Right cardiac atrium (tissue), 5 donors: Measurements from ENCODE around the gene PICALM. TPM values are rescaled to one million over a fixed set of nuclear protein-coding genes. Genes with fewer than 3 reads are reported as not detected.

Experiments
- ATAC-seq, 2 donors: fragments of 200-7000 bp; cut with Tn5 transposase; one replicate each; pipeline versions ENCODE4 v1.8.0 to v1.9.1; 2020; ENCODE audit warnings: moderate library complexity in 2 of 2, mild to moderate bottlenecking in 1 of 2
- DNase-seq, 3 donors: peaks; one replicate each; pipeline ENCODE4 v3.0.0-alpha.2; 2020
- H3K27ac ChIP-seq: one replicate; pipeline ENCODE4 v1.5.1; 2013; ENCODE audit warnings: mild to moderate bottlenecking, low read length, control low read depth, moderate library complexity
- H3K27me3 ChIP-seq: one replicate; pipeline ENCODE4 v1.6.1; 2013; ENCODE audit not compliant: control insufficient read depth, insufficient read depth
- H3K4me1 ChIP-seq: one replicate; pipeline ENCODE4 v1.6.1; 2013; ENCODE audit warnings: low read length; ENCODE audit not compliant: control insufficient read depth, insufficient read depth
- H3K4me3 ChIP-seq: one replicate; pipeline ENCODE4 v1.5.1; 2013; ENCODE audit warnings: low read length, control low read depth
- H3K9me3 ChIP-seq: one replicate; pipeline ENCODE4 v1.6.1; 2013; ENCODE audit warnings: low read length; ENCODE audit not compliant: control insufficient read depth
- WGBS: extraction: QIAGEN DNeasy Blood & Tissue Kit; methylation state at CpG from one replicate; pipeline ENCODE4 v1.1.7; 2013; 5-methylcytosine and 5-hydroxymethylcytosine counted together
- intact Hi-C, 4 donors: fragments of 100-400 bp; cut with DNase I; formaldehyde crosslinking; loops; one replicate each; pipeline versions ENCODE4 v1.11.0 to v1.14.0; 2022 to 2023
- polyA plus RNA-seq: library from polyadenylated mRNA; stranded (reverse); fragments of 200-250 nt; gene quantifications from one replicate; pipeline ENCODE4 v1.2.3, GENCODE V29; 2013
- total RNA-seq, 4 donors: library from RNA; stranded (reverse); fragmentation: NEBNext Ultra II Directional; extraction: Animal tissue kit (Norgen Biotek cat#: 25700); gene quantifications; one replicate each; pipeline ENCODE4 v1.2.1, GENCODE V29; 2021
- donor health status: healthy with polysubstance abuse.
- donor health status: DM: no; HTN: yes; CAD: no.
- donor health status: DM: no; HTN: no; CAD: no.
- donor health status: DM: no; HTN: yes; CAD: no; lungs with severe emphysema.
- donor health status: DM: yes; HTN: yes; CAD: no.

PICALM gene
- total and polyA plus RNA-seq, 5 donors, result 62.8 to 298 (median 175) TPM

- H3K4me3 ChIP-seq, result no peak overlapping the region
- DNase-seq, result no peak
- H3K27ac ChIP-seq, result no peak overlapping the region
- 77% methylated on average over 10 of the region's 10 CpGs for WGBS
- H3K4me1 ChIP-seq, result peaks cover 11% of the 10 kb centered on the region
- intact Hi-C loops, result no loop called here
- ATAC-seq, result no peak
- no peaks in the 10 kb centered on the region for H3K9me3 ChIP-seq
- H3K27me3 ChIP-seq, result no peaks in the 10 kb centered on the region
Observed at GRCh38 chr11:86047275-86047991, 21.5 kb downstream of the PICALM start.

- WGBS, result 71% methylated on average over 1 of the region's 1 CpG
- Histone ChIP-seq H3K4me3 (no peak overlapping the region), H3K9me3 (no peaks in the 10 kb centered on the region), H3K27ac (no peak overlapping the region), H3K27me3 (no peaks in the 10 kb centered on the region), H3K4me1 (peaks cover 9% of the 10 kb centered on the region)
- no peak for DNase-seq
- ATAC-seq, result no peak
- intact Hi-C loops, result no loop called here
Observed at GRCh38 chr11:86046116-86046515, 22.8 kb downstream of the PICALM start.

GRCh38 chr11:86043765-86044503 lies 24.9 kb downstream of the PICALM start:
- peaks cover 8% of the 10 kb centered on the region for H3K4me1 ChIP-seq
- ATAC-seq (no peak), DNase-seq (no peak)
- 68% methylated on average over 9 of the region's 9 CpGs for WGBS
- no peaks in the 10 kb centered on the region for H3K27me3 ChIP-seq
- no peaks in the 10 kb centered on the region for H3K9me3 ChIP-seq
- intact Hi-C loops, result loop anchor here (2.0 to 5.0 kb wide), 2 partner anchors 148 to 149 kb away; no protein-coding TSS in a partner anchor
- H3K27ac ChIP-seq, result no peak overlapping the region
- H3K4me3 ChIP-seq, result no peak overlapping the region

GRCh38 chr11:86041975-86042378 lies 26.9 kb downstream of the PICALM start:
- Histone ChIP-seq H3K27me3 (no peaks in the 10 kb centered on the region), H3K4me1 (peaks cover 5% of the 10 kb centered on the region), H3K9me3 (no peaks in the 10 kb centered on the region), H3K4me3 (peak overlapping the region; percentile 48), H3K27ac (no peak overlapping the region)
- DNase-seq (no peak), ATAC-seq (peak; percentile 77 to 84)
- WGBS, result under 1% methylated on average over 2 of the region's 2 CpGs
- intact Hi-C loops, result loop anchor here (2.0 to 5.0 kb wide), 2 partner anchors 150 to 151 kb away; no protein-coding TSS in a partner anchor

GRCh38 chr11:86040919-86041850 lies 27.7 kb downstream of the PICALM start:
- ATAC-seq (no peak), DNase-seq (no peak)
- WGBS, result 6% methylated on average over 2 of the region's 2 CpGs
- Histone ChIP-seq H3K27me3 (no peaks in the 10 kb centered on the region), H3K4me1 (peaks cover 2% of the 10 kb centered on the region), H3K4me3 (peak overlapping the region; percentile 48), H3K9me3 (no peaks in the 10 kb centered on the region), H3K27ac (no peak overlapping the region)
- intact Hi-C loops, result loop anchor here in 3 of 4 donors (5.0 kb wide), 1 partner anchor 151 kb away; no protein-coding TSS in a partner anchor

DNA sequence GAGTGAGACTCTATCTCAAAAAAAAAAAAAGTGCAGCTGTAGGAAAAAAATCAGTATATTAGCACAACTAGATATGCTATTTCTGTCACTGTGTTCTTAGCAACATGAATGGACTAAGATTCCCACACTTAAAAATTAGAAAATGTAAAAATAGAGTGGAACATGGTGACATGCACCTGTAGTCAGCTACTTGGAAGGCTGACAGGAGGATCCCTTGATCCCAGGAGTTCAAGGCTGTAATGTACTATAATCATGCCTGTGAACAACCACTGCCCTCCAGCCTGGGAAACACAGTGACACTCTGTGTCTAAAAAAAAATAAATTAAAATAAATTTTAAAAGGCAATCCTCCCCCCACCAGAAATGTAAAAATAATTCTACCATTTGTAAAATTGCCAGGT lies 29.8 kb downstream of the PICALM start:
- H3K27ac ChIP-seq, result no peak overlapping the region
- intact Hi-C loops, result no loop called here
- no peak for DNase-seq
- H3K9me3 ChIP-seq, result no peaks in the 10 kb centered on the region
- H3K27me3 ChIP-seq, result no peaks in the 10 kb centered on the region
- ATAC-seq, result peak in 1 of 2 donors; percentile 27
- peaks cover 4% of the 10 kb centered on the region for H3K4me1 ChIP-seq
- no peak overlapping the region for H3K4me3 ChIP-seq

- ATAC-seq, result no peak
- intact Hi-C loops, result no loop called here
- no peak overlapping the region for H3K27ac ChIP-seq
- no peaks in the 10 kb centered on the region for H3K27me3 ChIP-seq
- H3K4me1 ChIP-seq, result peaks cover 2% of the 10 kb centered on the region
- H3K9me3 ChIP-seq, result no peaks in the 10 kb centered on the region
- DNase-seq, result no peak
- no peak overlapping the region for H3K4me3 ChIP-seq
- WGBS, result 88% methylated on average over 4 of the region's 4 CpGs
Observed at GRCh38 chr11:86037743-86038142, 31.1 kb downstream of the PICALM start.

GRCh38 chr11:86035920-86036319 lies 33.0 kb downstream of the PICALM start:
- Histone ChIP-seq H3K27ac (no peak overlapping the region), H3K4me1 (peaks cover 2% of the 10 kb centered on the region), H3K4me3 (no peak overlapping the region), H3K9me3 (no peaks in the 10 kb centered on the region), H3K27me3 (no peaks in the 10 kb centered on the region)
- intact Hi-C loops, result no loop called here
- WGBS, result 93% methylated on average over 2 of the region's 2 CpGs
- no peak for DNase-seq
- ATAC-seq, result no peak

GRCh38 chr11:86035164-86035563 lies 33.7 kb downstream of the PICALM start:
- no peak for ATAC-seq
- Histone ChIP-seq H3K27ac (no peak overlapping the region), H3K4me3 (no peak overlapping the region), H3K4me1 (peaks cover 5% of the 10 kb centered on the region), H3K27me3 (no peaks in the 10 kb centered on the region), H3K9me3 (no peaks in the 10 kb centered on the region)
- DNase-seq, result no peak
- WGBS, result 57% methylated on average over 1 of the region's 1 CpG
- intact Hi-C loops, result no loop called here

DNA sequence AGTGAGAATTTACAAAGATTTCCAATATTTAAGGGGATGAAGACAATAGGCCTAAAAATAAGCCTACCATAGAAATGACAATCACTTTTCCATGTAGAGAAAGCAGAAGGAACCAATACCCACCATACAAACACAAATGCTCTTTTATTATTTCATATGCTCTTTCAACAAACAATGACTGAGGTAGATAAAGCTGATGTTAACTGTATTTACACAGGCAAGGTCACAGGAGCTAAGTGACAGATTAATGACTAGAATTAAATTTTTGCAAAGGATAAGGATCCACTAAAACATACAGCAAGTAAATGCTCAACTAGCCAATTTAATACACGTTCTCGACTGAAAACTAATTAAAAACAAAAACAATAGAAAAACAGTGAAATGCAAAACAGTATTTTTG lies 34.2 kb downstream of the PICALM start:
- Histone ChIP-seq H3K27ac (no peak overlapping the region), H3K27me3 (no peaks in the 10 kb centered on the region), H3K4me3 (no peak overlapping the region), H3K9me3 (no peaks in the 10 kb centered on the region), H3K4me1 (peaks cover 5% of the 10 kb centered on the region)
- no peak for ATAC-seq
- no peak for DNase-seq
- 81% methylated on average over 2 of the region's 2 CpGs for WGBS
- intact Hi-C loops, result no loop called here
